T-cell (primary cell): Measurements from ENCODE around the gene PIK3R5. TPM values are rescaled to one million over a fixed set of nuclear protein-coding genes. Genes with fewer than 3 reads are reported as not detected.

Source experiments
- ATAC-seq, 4 experiments: fragments of 200-7000 bp in 3 of 4; fragments of 150-1000 bp in 1 of 4; cut with Tn5 transposase; replicated peaks in 1 of 4; 1 replicate in 3 of 4; 2 replicates in 1 of 4; pipeline ENCODE4 v1.10.0; 2021; ENCODE audit warnings: moderate library complexity in 3 of 4, mild to moderate bottlenecking in 2 of 4, moderate number of reproducible peaks in 1 of 4
- CTCF ChIA-PET, 2 donors: fragments of 300-600 bp; sonication (Branson Sonifier 250); formaldehyde crosslinking; loops; one replicate each; lab custom pipeline; 2022; ENCODE audit warnings: antibody characterized with exemption in 2 of 2; lab: Charles Lee
- POLR2A ChIA-PET, 2 donors: fragments of 300-600 bp; sonication (Branson Sonifier 250); formaldehyde crosslinking; loops; one replicate each; lab custom pipeline; 2022; ENCODE audit warnings: antibody characterized with exemption in 2 of 2; lab: Charles Lee
- DNase-seq, 35 experiments: peaks; one replicate each; pipeline versions ENCODE4 v3.0.0 to v3.0.0-alpha.2; 2013 to 2023
- H3K27ac ChIP-seq: one replicate; pipeline ENCODE4 v1.5.1; 2013; ENCODE audit warnings: low read length
- H3K27me3 ChIP-seq, 2 experiments: replicated peaks in 1 of 2; 1 replicate in 1 of 2; 2 replicates in 1 of 2; pipeline versions ENCODE4 v1.6.1 to v1.7.0; 2013; ENCODE audit warnings: low read length in 1 of 2, mixed read lengths in 1 of 2; ENCODE audit not compliant: control insufficient read depth in 2 of 2, insufficient read depth in 2 of 2; ENCODE audit errors: extremely low read depth in 1 of 2
- H3K36me3 ChIP-seq, 2 donors: 1 replicate in 1 of 2; 2 replicates in 1 of 2; pipeline versions ENCODE4 v1.6.1 to v1.7.0; 2013; ENCODE audit warnings: low read length in 1 of 2; ENCODE audit not compliant: control insufficient read depth in 2 of 2, insufficient read depth in 1 of 2; ENCODE audit errors: extremely low read depth in 1 of 2
- H3K4me1 ChIP-seq, 2 experiments: 1 replicate in 1 of 2; 2 replicates in 1 of 2; pipeline versions ENCODE4 v1.6.1 to v1.7.0; 2013; ENCODE audit warnings: low read length in 2 of 2, mixed read lengths in 1 of 2; ENCODE audit not compliant: insufficient read depth in 2 of 2, control insufficient read depth in 1 of 2; ENCODE audit errors: extremely low read depth in 1 of 2
- H3K4me3 ChIP-seq, 2 donors: 1 replicate in 1 of 2; 2 replicates in 1 of 2; pipeline versions ENCODE4 v1.5.1 to v1.7.0; 2013; ENCODE audit warnings: mild to moderate bottlenecking in 2 of 2, low read length in 1 of 2, moderate library complexity in 1 of 2; ENCODE audit not compliant: control insufficient read depth in 1 of 2; ENCODE audit errors: extremely low read depth in 1 of 2
- H3K9me3 ChIP-seq: 2 replicates; pipeline ENCODE4 v1.7.0; 2013
- H3K27ac Mint-ChIP-seq, 2 donors: one replicate each; pipeline ENCODE4 v1.8.0; 2020 to 2021; ENCODE audit warnings: mild to moderate bottlenecking in 2 of 2, mixed read lengths in 2 of 2
- H3K27me3 Mint-ChIP-seq, 2 donors: one replicate each; pipeline ENCODE4 v1.8.0; 2021 to 2022; ENCODE audit warnings: mixed read lengths in 2 of 2
- H3K36me3 Mint-ChIP-seq: one replicate; pipeline ENCODE4 v1.8.0; 2021; ENCODE audit warnings: mixed read lengths
- H3K4me1 Mint-ChIP-seq, 3 donors: one replicate each; pipeline ENCODE4 v1.8.0; 2020 to 2022; ENCODE audit warnings: mixed read lengths in 3 of 3, mild to moderate bottlenecking in 1 of 3
- H3K4me3 Mint-ChIP-seq, 3 donors: one replicate each; pipeline ENCODE4 v1.8.0; 2020 to 2022; ENCODE audit warnings: mild to moderate bottlenecking in 3 of 3, mixed read lengths in 3 of 3, moderate library complexity in 3 of 3
- H3K9me3 Mint-ChIP-seq, 3 donors: one replicate each; pipeline ENCODE4 v1.8.0; 2020 to 2022; ENCODE audit warnings: mixed read lengths in 3 of 3
- WGBS: methylation state at CpG from one replicate; pipeline ENCODE4 v1.1.5; 2013; ENCODE audit warnings: missing lambda C conversion rate; ENCODE audit not compliant: insufficient coverage; 5-methylcytosine and 5-hydroxymethylcytosine counted together
- total RNA-seq, 35 experiments: library from RNA in 6 of 35; stranded (reverse) in 6 of 35; fragments of 120-200 nt in 1 of 35; gene quantifications; one replicate each; pipeline versions ENCODE4 v1.2.1 to v1.2.4 and lab custom pipeline; 2013 to 2026

Gene PIK3R5
- total RNA-seq, 5 donors from 2014 or later (not counting 1 experiment from before 2014, with no cell fraction given) = 118 to 210 (median 151) TPM

DNA sequence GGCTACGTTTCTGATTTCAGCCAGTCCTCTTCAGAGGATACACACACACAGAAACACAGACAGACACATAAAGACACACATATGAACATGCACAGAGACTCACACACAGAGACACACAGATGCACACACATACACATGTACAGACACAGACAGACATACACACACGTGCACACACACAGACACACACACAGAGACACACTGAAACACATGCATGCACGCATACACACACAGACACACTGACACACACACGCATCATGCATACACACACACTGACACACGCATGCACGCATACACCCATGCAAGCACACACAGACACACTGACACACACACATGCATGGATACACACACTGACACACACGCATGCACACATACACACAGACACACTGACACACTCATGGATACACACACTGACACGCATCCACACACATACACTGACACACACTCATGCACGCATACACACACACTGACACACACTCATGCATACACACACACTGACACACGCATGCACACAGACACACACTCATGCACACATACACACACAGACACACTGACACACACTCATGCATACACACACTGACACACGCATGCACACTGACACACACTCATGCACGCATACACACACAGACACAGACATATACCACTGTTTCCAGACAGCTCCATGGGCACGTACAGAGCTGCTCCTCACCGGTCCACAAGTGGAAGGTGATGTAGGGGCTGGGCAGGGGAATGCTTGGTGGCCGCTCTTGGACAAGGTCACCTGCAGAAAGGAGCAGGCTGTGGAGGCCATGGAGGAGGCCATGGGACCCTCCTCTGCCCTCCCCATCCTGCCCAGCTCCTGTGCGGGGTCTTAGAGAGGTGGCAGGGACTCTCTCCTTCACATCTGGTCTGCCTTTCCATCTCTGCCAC, 136.2 kb downstream of the PIK3R5 start:
- Histone ChIP-seq H3K4me3 (no peak overlapping the region), H3K4me1 (no peaks in the 10 kb centered on the region), H3K9me3 (no peaks in the 10 kb centered on the region), H3K36me3 (peaks cover 0 to 2% of the 10 kb centered on the region in 2 donors), H3K27ac (no peak overlapping the region), H3K27me3 (peaks cover 0 to 2% of the 10 kb centered on the region in 2 experiments)
- ChIA-PET POLR2A (no interaction called here), CTCF (no interaction called here)
- Mint-ChIP-seq H3K9me3 (peaks cover 0 to 2% (median 2%) of the 10 kb centered on the region in 3 donors), H3K27ac (no peak overlapping the region), H3K27me3 (no peaks in the 10 kb centered on the region), H3K4me1 (no peaks in the 10 kb centered on the region), H3K36me3 (no peaks in the 10 kb centered on the region), H3K4me3 (no peak overlapping the region)
- DNase-seq (no peak), ATAC-seq (no peak)
- WGBS = 95% methylated on average over 11 of the region's 16 CpGs

Other genes starting within 250 kb of the PIK3R5 start
- gene CCDC42, start 220.9 kb downstream of the PIK3R5 start, total RNA-seq = under 1 TPM in 1 of 5 donors, not detected in 4; 0.46 TPM
- not detected for gene SPDYE4, start 207.2 kb downstream of the PIK3R5 start, total RNA-seq
- gene MFSD6L, start 166.3 kb downstream of the PIK3R5 start, total RNA-seq = under 1 TPM in 4 of 5 donors, not detected in 1; 0.13 to 0.32 (median 0.20) TPM
- 1 to 10 TPM in 2 of 5 donors, under 1 TPM in 3; 0.53 to 1.4 (median 0.72) TPM for gene PIK3R6, start 98.0 kb downstream of the PIK3R5 start, total RNA-seq
- under 1 TPM in 4 of 5 donors, not detected in 1; 0.07 to 0.15 (median 0.12) TPM for gene NTN1, start 55.8 kb upstream of the PIK3R5 start, total RNA-seq